HCT116 (cell line): ENCODE data around the gene NCKAP5. TPM values are rescaled to one million over a fixed set of nuclear protein-coding genes. Genes with fewer than 3 reads are reported as not detected.

ENCODE experiments used
- ATAC-seq: fragments of 200-7000 bp; cut with Tn5 transposase; 2 replicates; pipeline ENCODE4 v1.9.1; 2020; ENCODE audit warnings: mild to moderate bottlenecking, moderate library complexity
- BruUV-seq: library from RNA; stranded (reverse); fragments of 400-500 nt; replicated peaks from 2 replicates; lab custom pipeline; 2021; lab: Mats Ljungman, UMichigan
- CTCF ChIA-PET: fragments of 300-600 bp; sonication (Branson Sonifier 250); formaldehyde crosslinking; loops from one replicate; lab custom pipeline; 2021; ENCODE audit warnings: antibody characterized with exemption; lab: Charles Lee
- POLR2A ChIA-PET: fragments of 300-600, 350-600 bp; sonication (Branson Sonifier 250); formaldehyde crosslinking; loops from one replicate; lab custom pipeline; 2021; ENCODE audit warnings: antibody characterized with exemption; lab: Charles Lee
- RAD21 ChIA-PET, 2 experiments: fragments of 300-600 bp; sonication (Branson Sonifier 250); formaldehyde crosslinking; loops; one replicate each; lab custom pipeline; 2023; ENCODE audit warnings: low total read pairs in 2 of 2; ENCODE audit not compliant: uncharacterized antibody in 2 of 2, unreplicated experiment in 2 of 2, low non-redundant PET in 1 of 2; lab: Charles Lee
- DNase-seq: peaks from one replicate; pipeline ENCODE4 v3.0.0-alpha.2; 2010; ENCODE audit warnings: low read depth, low spot score
- H2AFZ ChIP-seq: fragments of 200-600 bp; shearing (Covaris generic), sonication (generic); 2 replicates; pipeline ENCODE4 v1.6.1; 2017; ENCODE audit warnings: low read depth, mixed run types, mixed read lengths, antibody characterized with exemption, low read length; ENCODE audit not compliant: poor library complexity, severe bottlenecking
- H3K27ac ChIP-seq: 2 replicates; pipeline ENCODE4 v1.5.1; 2012; ENCODE audit warnings: low read depth, low read length
- H3K27me3 ChIP-seq: fragments of 200-600 bp; sonication (generic); 2 replicates; pipeline ENCODE4 v1.6.1; 2016; ENCODE audit warnings: mixed run types, low read length, mixed read lengths; ENCODE audit not compliant: insufficient read depth
- H3K36me3 ChIP-seq, 2 experiments: fragments of 200-500 bp in 1 of 2; fragments of 200-600 bp in 1 of 2; sonication (Bioruptor generic) in 1 of 2; sonication (generic) in 1 of 2; 2 replicates each; pipeline versions ENCODE4 v1.5.1 to v1.6.1; 2014 to 2016; ENCODE audit warnings: low read length in 2 of 2, inconsistent platforms in 1 of 2, mixed read lengths in 1 of 2, mixed run types in 1 of 2; ENCODE audit not compliant: insufficient read depth in 2 of 2, control insufficient read depth in 1 of 2
- H3K4me1 ChIP-seq, 2 experiments: fragments of 200-600 bp in 1 of 2; sonication (generic) in 1 of 2; 2 replicates each; pipeline versions ENCODE4 v1.5.1 to v1.6.1; 2012 to 2017; ENCODE audit warnings: low read length in 2 of 2, inconsistent platforms in 1 of 2, mild to moderate bottlenecking in 1 of 2, mixed read lengths in 1 of 2, mixed run types in 1 of 2, moderate library complexity in 1 of 2; ENCODE audit not compliant: insufficient read depth in 2 of 2, control insufficient read depth in 1 of 2
- H3K4me2 ChIP-seq: fragments of 200-600 bp; sonication (generic); 2 replicates; pipeline ENCODE4 v1.6.1; 2017; ENCODE audit warnings: mixed run types, low read length, mixed read lengths
- H3K4me3 ChIP-seq, 2 experiments: fragments of 200-600 bp in 1 of 2; sonication (generic) in 1 of 2; replicated peaks in 1 of 2; 2 replicates each; pipeline ENCODE4 v1.5.1; 2011 to 2016; ENCODE audit warnings: low read length in 2 of 2, control low read depth in 1 of 2, low read depth in 1 of 2, mild to moderate bottlenecking in 1 of 2, mixed read lengths in 1 of 2, mixed run types in 1 of 2
- H3K79me2 ChIP-seq: fragments of 200-600 bp; sonication (generic); 2 replicates; pipeline ENCODE4 v1.6.1; 2017; ENCODE audit warnings: mild to moderate bottlenecking, mixed run types, low read length, moderate library complexity, mixed read lengths; ENCODE audit not compliant: insufficient read depth
- H3K9ac ChIP-seq: fragments of 200-600 bp; sonication (generic); 2 replicates; pipeline ENCODE4 v1.6.1; 2016; ENCODE audit warnings: low read length, mixed read lengths
- H3K9me2 ChIP-seq: fragments of 200-600 bp; sonication (generic), shearing (Covaris generic); 2 replicates; pipeline ENCODE4 v1.6.1; 2017; ENCODE audit warnings: mixed run types, mild to moderate bottlenecking, moderate library complexity; ENCODE audit not compliant: insufficient read depth
- H3K9me3 ChIP-seq, 2 experiments: fragments of 200-500 bp in 1 of 2; fragments of 200-600 bp in 1 of 2; sonication (Bioruptor generic) in 1 of 2; sonication (generic) in 1 of 2; 2 replicates each; pipeline ENCODE4 v1.6.1; 2014 to 2017; ENCODE audit warnings: low read length in 2 of 2, mixed read lengths in 2 of 2, inconsistent platforms in 1 of 2, low read depth in 1 of 2, mild to moderate bottlenecking in 1 of 2, mixed run types in 1 of 2, moderate library complexity in 1 of 2; ENCODE audit not compliant: control insufficient read depth in 1 of 2, insufficient read depth in 1 of 2
- H4K20me1 ChIP-seq: fragments of 200-600 bp; sonication (generic), shearing (Covaris generic); 2 replicates; pipeline ENCODE4 v1.6.1; 2017; ENCODE audit warnings: mixed run types, mild to moderate bottlenecking, moderate library complexity; ENCODE audit not compliant: insufficient read depth
- ATF3 ChIP-seq: IDR thresholded peaks from 2 replicates; pipeline ENCODE4 v1.6.1; 2012
- CBX3 ChIP-seq: IDR thresholded peaks from 2 replicates; pipeline ENCODE4 v1.6.1; 2012; ENCODE audit warnings: low read depth
- CEBPB ChIP-seq: IDR thresholded peaks from 2 replicates; pipeline ENCODE4 v1.6.1; 2012; ENCODE audit warnings: low read depth
- EGR1 ChIP-seq: IDR thresholded peaks from 2 replicates; pipeline ENCODE4 v1.6.1; 2012; ENCODE audit warnings: low read depth
- ELF1 ChIP-seq: IDR thresholded peaks from 2 replicates; pipeline ENCODE4 v1.6.1; 2012; ENCODE audit warnings: low read depth, borderline replicate concordance
- EZH2 ChIP-seq: fragments of 200-600 bp; sonication (generic); IDR thresholded peaks from 2 replicates; pipeline ENCODE4 v1.6.1; 2017; ENCODE audit warnings: antibody characterized with exemption, mixed run types
- EZH2phosphoT487 ChIP-seq: fragments of 200-600 bp; IDR thresholded peaks from 2 replicates; pipeline ENCODE4 v1.6.1; 2018; ENCODE audit warnings: antibody characterized with exemption, borderline replicate concordance
- FOSL1 ChIP-seq: IDR thresholded peaks from 2 replicates; pipeline ENCODE4 v1.6.1; 2012; ENCODE audit warnings: low read depth
- JUND ChIP-seq: IDR thresholded peaks from 2 replicates; pipeline ENCODE4 v1.6.1; 2012
- MAX ChIP-seq: IDR thresholded peaks from 2 replicates; pipeline ENCODE4 v1.6.1; 2012
- POLR2A ChIP-seq: IDR thresholded peaks from 2 replicates; pipeline ENCODE4 v1.7.0; 2011; ENCODE audit warnings: borderline replicate concordance; ENCODE audit not compliant: insufficient read depth, insufficient read length; ENCODE audit errors: extremely low read depth
- POLR2AphosphoS5 ChIP-seq: IDR thresholded peaks from 2 replicates; pipeline ENCODE4 v1.6.1; 2011; ENCODE audit warnings: mild to moderate bottlenecking, low read depth, low read length, moderate library complexity
- REST ChIP-seq: IDR thresholded peaks from 2 replicates; pipeline ENCODE4 v1.6.1; 2012; ENCODE audit warnings: low read depth
- SIN3A ChIP-seq: IDR thresholded peaks from 2 replicates; pipeline ENCODE4 v1.6.1; 2012; ENCODE audit warnings: low read depth
- SP1 ChIP-seq: IDR thresholded peaks from 2 replicates; pipeline ENCODE4 v1.6.1; 2012; ENCODE audit warnings: low read depth
- SRF ChIP-seq: IDR thresholded peaks from 2 replicates; pipeline ENCODE4 v1.6.1; 2012; ENCODE audit warnings: low read depth
- TCF7L2 ChIP-seq: IDR thresholded peaks from 2 replicates; pipeline ENCODE4 v1.7.0; 2011; ENCODE audit warnings: borderline replicate concordance, inconsistent platforms; ENCODE audit not compliant: insufficient read depth, insufficient read length; ENCODE audit errors: extremely low read depth
- YY1 ChIP-seq: IDR thresholded peaks from 2 replicates; pipeline ENCODE4 v1.6.1; 2011; ENCODE audit warnings: low read length, low read depth, moderate library complexity, mild to moderate bottlenecking; ENCODE audit not compliant: insufficient replicate concordance; ENCODE audit errors: extremely low read depth
- ZBTB33 ChIP-seq: IDR thresholded peaks from 2 replicates; pipeline ENCODE4 v1.6.1; 2011; ENCODE audit warnings: mild to moderate bottlenecking, low read length, moderate library complexity; ENCODE audit not compliant: insufficient replicate concordance; ENCODE audit errors: extremely low read depth
- ZNF274 ChIP-seq: fragments of 200-500 bp; sonication (Bioruptor generic); IDR thresholded peaks from 2 replicates; pipeline ENCODE4 v1.6.1; 2014; ENCODE audit warnings: mild to moderate bottlenecking, low read depth, low read length, inconsistent platforms
- intact Hi-C: fragments of 100-400 bp; cut with micrococcal nuclease; formaldehyde crosslinking; loops from 2 replicates; pipeline ENCODE4 v1.10.0; 2022
- total RNA-seq: library from RNA; stranded (reverse); gene quantifications from one replicate; pipeline ENCODE4 v1.2.1, GENCODE V29; 2021; ENCODE audit not compliant: unreplicated experiment

NCKAP5 gene
- total RNA-seq, 1 experiment from 2014 or later: 0.30 TPM

GRCh38 chr2:133092571-133092970 lies 475.7 kb downstream of the NCKAP5 start:
- no peak overlapping the region for H3K4me2 ChIP-seq
- no peaks in the 10 kb centered on the region for H3K36me3 ChIP-seq
- H3K4me3 ChIP-seq: no peak overlapping the region
- ChIA-PET RAD21 (no interaction called here), CTCF (no interaction called here), POLR2A (no interaction called here)
- intact Hi-C loops: no loop called here
- no peak for ATAC-seq
- no TSS peak for BruUV-seq
- H3K79me2 ChIP-seq: no peaks in the 10 kb centered on the region
- no peak for DNase-seq
- H3K27me3 ChIP-seq: no peaks in the 10 kb centered on the region
- H3K4me1 ChIP-seq: no peaks in the 10 kb centered on the region
- 0 out of 4 replicates have a peak, but pooled peaks cover 0 to 2% of the 10 kb centered on the region in 2 experiments for H3K9me3 ChIP-seq
- H3K27ac ChIP-seq: no peak overlapping the region
- no peak overlapping the region for H3K9ac ChIP-seq
- H4K20me1 ChIP-seq: no peaks in the 10 kb centered on the region
- H3K9me2 ChIP-seq: no peaks in the 10 kb centered on the region
- no peak for TF ChIP-seq ZBTB33
- no peak for TF ChIP-seq CBX3
- TF ChIP-seq JUND: no peak
- no peak for TF ChIP-seq FOSL1
- TF ChIP-seq POLR2A: no peak
- TF ChIP-seq EZH2: no peak
- no peak for TF ChIP-seq POLR2AphosphoS5
- no peak for TF ChIP-seq SRF
- no peak for TF ChIP-seq MAX
- no peak for TF ChIP-seq EZH2phosphoT487
- no peak for TF ChIP-seq ZNF274
- no peak for TF ChIP-seq YY1
- no peak for TF ChIP-seq REST
- no peak for TF ChIP-seq SP1
- TF ChIP-seq CEBPB: no peak
- TF ChIP-seq EGR1: no peak
- TF ChIP-seq TCF7L2: no peak
- TF ChIP-seq SIN3A: no peak
- no peak for TF ChIP-seq ELF1
- no peak for TF ChIP-seq ATF3
- H2AFZ ChIP-seq: no peak overlapping the region
